Lower lobe of right lung (tissue), 2 donors: ENCODE results near the gene ZNF865. TPM values are rescaled to one million over a fixed set of nuclear protein-coding genes. Genes with fewer than 3 reads are reported as not detected.

Source experiments
- ATAC-seq, 2 donors: fragments of 200-7000 bp; cut with Tn5 transposase; one replicate each; pipeline ENCODE4 v1.9.1; 2020 to 2022; ENCODE audit warnings: mild to moderate bottlenecking in 2 of 2, moderate library complexity in 2 of 2
- DNase-seq: peaks from one replicate; pipeline ENCODE4 v3.0.0-alpha.2; 2020
- H3K27ac ChIP-seq: fragments of 200-600 bp; one replicate; pipeline ENCODE4 v1.8.0; 2022
- H3K27me3 ChIP-seq: fragments of 200-600 bp; one replicate; pipeline ENCODE4 v1.8.0; 2022; ENCODE audit warnings: low read depth
- H3K36me3 ChIP-seq: fragments of 200-600 bp; one replicate; pipeline ENCODE4 v1.8.0; 2022; ENCODE audit warnings: mild to moderate bottlenecking
- H3K4me1 ChIP-seq: fragments of 200-600 bp; one replicate; pipeline ENCODE4 v1.8.0; 2022
- H3K4me3 ChIP-seq: fragments of 200-600 bp; one replicate; pipeline ENCODE4 v1.8.0; 2022; ENCODE audit warnings: mild to moderate bottlenecking
- H3K9me3 ChIP-seq: fragments of 200-600 bp; one replicate; pipeline ENCODE4 v1.8.0; 2022
- intact Hi-C: fragments of 100-400 bp; cut with DNase I; formaldehyde crosslinking; loops from one replicate; pipeline ENCODE4 v1.11.0; 2022
- total RNA-seq: library from RNA; stranded (reverse); fragmentation: NEBNext Ultra II Directional; extraction: Animal tissue kit (Norgen Biotek cat#: 25700); gene quantifications from one replicate; pipeline ENCODE4 v1.2.1, GENCODE V29; 2021
- TF ChIP-seq, protein P1 (sequence below): fragments of 200-600 bp; IDR thresholded peaks from one replicate; pipeline ENCODE4 v1.8.0; 2022; ENCODE audit warnings: antibody characterized with exemption, mild to moderate bottlenecking
- donor health status: DM: no; HTN: yes; CAD: no; lungs with severe emphysema.

The ZNF865 gene
- total RNA-seq, 1 donor from 2014 or later, result 16.5 TPM

GRCh38 chr19:55592391-55593090 is 12.9 kb upstream of the ZNF865 start:
- Histone ChIP-seq H3K4me3 (no peak overlapping the region), H3K4me1 (peaks cover 5% of the 10 kb centered on the region), H3K27me3 (no peaks in the 10 kb centered on the region), H3K36me3 (peaks cover 46% of the 10 kb centered on the region), H3K9me3 (no peaks in the 10 kb centered on the region), H3K27ac (no peak overlapping the region)
- ATAC-seq, result no peak
- TF ChIP-seq, protein P1, sequence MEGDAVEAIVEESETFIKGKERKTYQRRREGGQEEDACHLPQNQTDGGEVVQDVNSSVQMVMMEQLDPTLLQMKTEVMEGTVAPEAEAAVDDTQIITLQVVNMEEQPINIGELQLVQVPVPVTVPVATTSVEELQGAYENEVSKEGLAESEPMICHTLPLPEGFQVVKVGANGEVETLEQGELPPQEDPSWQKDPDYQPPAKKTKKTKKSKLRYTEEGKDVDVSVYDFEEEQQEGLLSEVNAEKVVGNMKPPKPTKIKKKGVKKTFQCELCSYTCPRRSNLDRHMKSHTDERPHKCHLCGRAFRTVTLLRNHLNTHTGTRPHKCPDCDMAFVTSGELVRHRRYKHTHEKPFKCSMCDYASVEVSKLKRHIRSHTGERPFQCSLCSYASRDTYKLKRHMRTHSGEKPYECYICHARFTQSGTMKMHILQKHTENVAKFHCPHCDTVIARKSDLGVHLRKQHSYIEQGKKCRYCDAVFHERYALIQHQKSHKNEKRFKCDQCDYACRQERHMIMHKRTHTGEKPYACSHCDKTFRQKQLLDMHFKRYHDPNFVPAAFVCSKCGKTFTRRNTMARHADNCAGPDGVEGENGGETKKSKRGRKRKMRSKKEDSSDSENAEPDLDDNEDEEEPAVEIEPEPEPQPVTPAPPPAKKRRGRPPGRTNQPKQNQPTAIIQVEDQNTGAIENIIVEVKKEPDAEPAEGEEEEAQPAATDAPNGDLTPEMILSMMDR, result no peak
- DNase-seq, result no peak
- intact Hi-C loops, result no loop called here

DNA sequence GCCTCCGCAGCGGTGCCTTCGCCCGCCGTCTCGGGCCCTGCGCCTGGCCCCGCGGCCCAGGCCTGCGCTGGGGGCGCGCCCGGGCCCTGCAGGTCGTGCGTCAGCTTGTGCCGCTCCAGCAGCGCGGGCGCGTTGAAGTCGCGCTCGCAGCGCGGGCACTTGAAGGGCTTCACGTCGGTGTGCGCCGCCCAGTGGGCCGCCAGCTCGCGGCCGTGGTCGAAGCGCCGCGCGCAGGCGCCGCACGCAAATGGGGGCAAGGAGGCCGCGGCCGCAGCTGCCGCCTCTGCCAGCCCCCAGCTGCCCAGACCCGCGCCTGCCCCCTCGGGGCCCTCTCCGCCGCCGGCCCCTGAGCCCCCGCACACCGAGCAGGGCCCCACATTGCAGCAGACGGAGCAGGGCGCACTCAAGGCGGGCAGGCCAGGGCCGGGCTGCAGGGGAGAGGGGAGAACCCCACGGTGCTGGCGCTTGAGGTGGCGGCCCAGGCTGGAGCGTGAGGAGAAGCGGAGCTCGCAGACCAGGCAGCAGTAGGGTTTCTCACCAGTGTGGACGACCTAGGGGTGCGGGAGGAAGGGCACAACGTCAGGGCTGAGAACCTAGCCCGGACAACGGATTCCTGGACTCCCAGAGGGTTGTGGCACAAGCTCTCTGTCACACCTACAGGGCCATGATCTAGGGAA is 12.2 kb upstream of the ZNF865 start:
- TF ChIP-seq, protein P1, result no peak
- Histone ChIP-seq H3K9me3 (no peaks in the 10 kb centered on the region), H3K27me3 (no peaks in the 10 kb centered on the region), H3K4me1 (peaks cover 1% of the 10 kb centered on the region), H3K4me3 (no peak overlapping the region), H3K27ac (no peak overlapping the region), H3K36me3 (peaks cover 46% of the 10 kb centered on the region)
- DNase-seq (no peak), ATAC-seq (peak in 1 of 2 donors; percentile 5)
- intact Hi-C loops, result no loop called here

DNA sequence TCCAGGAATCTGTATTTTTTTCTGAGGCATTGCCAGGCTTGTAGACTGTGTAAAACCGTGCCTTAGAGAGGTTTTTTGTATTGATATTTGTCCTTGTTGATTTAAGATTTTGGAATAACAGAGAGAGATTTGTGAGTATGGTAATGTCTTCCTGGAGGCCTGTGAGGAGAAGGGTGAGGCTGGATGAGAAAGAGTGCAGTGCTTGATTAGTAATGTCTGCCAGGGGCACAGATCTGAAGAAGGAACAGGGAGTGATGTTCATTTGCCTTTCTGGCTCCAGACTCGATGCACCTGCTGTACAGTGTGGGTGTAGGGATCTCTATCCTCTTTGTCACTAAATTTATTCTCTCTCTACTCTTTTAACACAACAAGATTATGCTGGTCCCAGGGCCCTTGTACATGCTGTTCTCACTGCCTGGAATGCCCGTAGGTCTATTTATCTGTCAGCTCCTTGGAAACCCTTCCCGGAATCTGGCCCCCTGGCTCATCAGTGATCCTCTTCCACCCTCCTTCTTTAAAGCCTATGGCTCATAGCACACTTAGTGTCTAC is 10.4 kb upstream of the ZNF865 start:
- H3K27ac ChIP-seq, result no peak overlapping the region
- TF ChIP-seq, protein P1, result no peak
- ATAC-seq, result no peak
- peaks cover 7% of the 10 kb centered on the region for H3K4me1 ChIP-seq
- peaks cover 46% of the 10 kb centered on the region for H3K36me3 ChIP-seq
- H3K9me3 ChIP-seq, result no peaks in the 10 kb centered on the region
- H3K4me3 ChIP-seq, result no peak overlapping the region
- H3K27me3 ChIP-seq, result no peaks in the 10 kb centered on the region
- no peak for DNase-seq
- intact Hi-C loops, result no loop called here

GRCh38 chr19:55596304-55596703 is 9.1 kb upstream of the ZNF865 start:
- Histone ChIP-seq H3K4me3 (no peak overlapping the region), H3K4me1 (peaks cover 15% of the 10 kb centered on the region), H3K36me3 (peaks cover 46% of the 10 kb centered on the region), H3K27me3 (no peaks in the 10 kb centered on the region), H3K9me3 (no peaks in the 10 kb centered on the region), H3K27ac (no peak overlapping the region)
- TF ChIP-seq, protein P1, result no peak
- intact Hi-C loops, result no loop called here
- no peak for ATAC-seq
- DNase-seq, result no peak

DNA sequence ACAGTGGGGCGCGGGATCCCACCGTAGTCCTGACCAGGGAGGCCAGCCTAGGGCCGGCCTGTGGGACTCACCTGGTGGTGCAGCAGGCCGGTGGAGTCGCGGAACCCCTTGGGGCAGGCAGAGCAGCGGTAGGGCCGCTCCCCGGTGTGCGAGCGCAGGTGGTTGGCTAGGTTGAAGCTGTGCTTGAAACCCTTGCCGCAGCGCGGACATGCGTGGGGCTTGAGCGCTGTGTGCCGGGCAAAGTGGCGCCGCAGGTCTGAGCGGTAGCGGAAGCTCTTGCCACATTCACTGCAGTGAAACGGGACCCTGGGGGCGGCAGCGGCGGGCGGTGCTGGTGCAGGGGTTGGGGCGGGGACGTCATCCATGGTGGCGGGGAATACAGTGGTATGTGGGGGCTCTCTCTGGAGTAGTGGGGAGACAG is 7.9 kb upstream of the ZNF865 start:
- Histone ChIP-seq H3K27me3 (no peaks in the 10 kb centered on the region), H3K4me3 (no peak overlapping the region), H3K9me3 (no peaks in the 10 kb centered on the region), H3K27ac (no peak overlapping the region), H3K36me3 (peaks cover 40% of the 10 kb centered on the region), H3K4me1 (peaks cover 17% of the 10 kb centered on the region)
- TF ChIP-seq, protein P1, result no peak
- DNase-seq (peak; percentile 54), ATAC-seq (no peak)
- intact Hi-C loops, result no loop called here
